Neural progenitor cell (in vitro differentiated cells): Measurements from ENCODE around the gene COG4.

ENCODE experiments used
- CTCF ChIP-seq: fragments of 200-600 bp; sonication (generic); IDR thresholded peaks from 2 replicates; pipeline ENCODE4 v1.5.1; 2017; ENCODE audit warnings: antibody characterized with exemption, mild to moderate bottlenecking
- EZH2 ChIP-seq: fragments of 200-600 bp; sonication (generic); IDR thresholded peaks from 2 replicates; pipeline ENCODE4 v1.6.1; 2017; ENCODE audit warnings: antibody characterized with exemption, mild to moderate bottlenecking, moderate library complexity

- TF ChIP-seq CTCF: no peak
- no peak for TF ChIP-seq EZH2
These were observed 28.4 kb upstream of the COG4 start for GRCh38 chr16:70551788-70552187.
